ENCODE results near the gene RNASE2. TPM values are rescaled to one million over a fixed set of nuclear protein-coding genes. Genes with fewer than 3 reads are reported as not detected.

RNASE2 gene
- total RNA-seq, 2 donors from 2014 or later, result 6.9 to 7.2 TPM

- no peak for DNase-seq (ENCODE audit: low spot score)
- Histone ChIP-seq H3K4me1 (ENCODE audit: control insufficient read depth in 1 of 2, low read depth in 2 of 2) (peaks cover 0 to 6% of the 10 kb centered on the region in 2 donors), H3K9me3 (no peaks in the 10 kb centered on the region), H3K36me3 (peaks cover 32% of the 10 kb centered on the region), H3K4me3 (no peak overlapping the region), H3K27ac (no peak overlapping the region), H3K27me3 (replicated peaks; ENCODE audit: insufficient read depth) (no peaks in the 10 kb centered on the region)
- no peak for TF ChIP-seq CTCF (IDR thresholded peaks at IDR 0.05)
- no peak for ATAC-seq (ENCODE audit: insufficient number of reproducible peaks, low FRiP score, low read depth)
These were observed 42.3 kb downstream of the RNASE2 start for GRCh38 chr14:20997564-20997963.

- Histone ChIP-seq H3K4me3 (no peak overlapping the region), H3K4me1 (ENCODE audit: control insufficient read depth in 1 of 2, low read depth in 2 of 2) (peaks cover 0 to 6% of the 10 kb centered on the region in 2 donors), H3K27me3 (replicated peaks; ENCODE audit: insufficient read depth) (no peaks in the 10 kb centered on the region), H3K27ac (no peak overlapping the region), H3K36me3 (peaks cover 26% of the 10 kb centered on the region), H3K9me3 (no peaks in the 10 kb centered on the region)
- TF ChIP-seq CTCF (IDR thresholded peaks at IDR 0.05), result no peak
- DNase-seq (ENCODE audit: low spot score) (no peak), ATAC-seq (ENCODE audit: insufficient number of reproducible peaks, low FRiP score, low read depth) (no peak)
These were observed 42.9 kb downstream of the RNASE2 start for GRCh38 chr14:20998139-20998538.

DNA sequence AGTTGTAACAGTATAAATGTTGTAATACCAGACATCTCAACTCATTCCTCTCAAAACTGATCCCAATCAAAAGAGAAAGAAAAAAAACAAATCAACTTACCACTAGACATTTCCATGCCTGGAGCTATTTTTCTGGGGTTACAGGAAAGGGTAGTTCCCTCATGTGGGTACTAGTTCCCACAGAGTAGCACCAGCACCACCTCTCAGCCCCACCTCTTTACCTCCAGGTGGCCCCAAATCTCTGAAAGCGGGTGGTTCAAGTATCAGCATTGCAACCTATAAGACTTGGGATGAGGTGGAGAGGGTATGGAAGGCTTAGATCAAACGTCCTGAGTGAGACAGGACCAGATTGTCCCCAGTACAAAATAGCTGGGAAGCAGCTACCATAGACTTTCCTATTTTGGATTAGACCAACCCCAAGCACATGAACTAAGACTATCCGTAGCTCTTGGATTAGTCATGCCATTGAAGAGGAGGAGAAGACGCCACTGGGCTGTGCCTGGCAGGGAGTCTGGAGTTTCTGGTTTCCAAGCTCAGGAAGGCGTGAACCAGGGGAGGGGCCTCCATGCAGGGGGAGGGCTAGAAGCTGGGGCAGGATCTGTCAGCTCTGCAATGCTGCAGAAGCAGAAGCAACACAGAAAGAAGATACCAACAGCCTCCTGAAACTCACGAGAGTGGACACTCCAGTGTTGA, 43.5 kb downstream of the RNASE2 start, which contains the start of gene SLC39A2:
Gene SLC39A2, plus strand, starts transcription at position 620 of the 693 bp plus-strand sequence. CDS start 154 bp downstream, outside the sequence.
- Histone ChIP-seq H3K4me1 (ENCODE audit: control insufficient read depth in 1 of 2, low read depth in 2 of 2) (peaks cover 0 to 6% of the 10 kb centered on the region in 2 donors), H3K9me3 (no peaks in the 10 kb centered on the region), H3K36me3 (peaks cover 26% of the 10 kb centered on the region), H3K27ac (no peak within 1 kb of the TSS), H3K4me3 (no peak within 1 kb of the TSS), H3K27me3 (replicated peaks; ENCODE audit: insufficient read depth) (no peaks in the 10 kb centered on the region)
- DNase-seq (ENCODE audit: low spot score) (no peak), ATAC-seq (ENCODE audit: insufficient number of reproducible peaks, low FRiP score, low read depth) (no peak)
- no peak for TF ChIP-seq CTCF (IDR thresholded peaks at IDR 0.05)

GRCh38 chr14:20999591-20999990, 44.3 kb downstream of the RNASE2 start:
- H3K27ac ChIP-seq, result no peak overlapping the region
- H3K36me3 ChIP-seq, result peaks cover 21% of the 10 kb centered on the region
- no peak overlapping the region for H3K4me3 ChIP-seq
- no peaks in the 10 kb centered on the region for H3K9me3 ChIP-seq
- H3K27me3 ChIP-seq (replicated peaks; ENCODE audit: insufficient read depth), result no peaks in the 10 kb centered on the region
- H3K4me1 ChIP-seq (ENCODE audit: control insufficient read depth in 1 of 2, low read depth in 2 of 2), result peaks cover 0 to 6% of the 10 kb centered on the region in 2 donors
- no peak for TF ChIP-seq CTCF (IDR thresholded peaks at IDR 0.05)
- DNase-seq (ENCODE audit: low spot score), result no peak
- ATAC-seq (ENCODE audit: insufficient number of reproducible peaks, low FRiP score, low read depth), result no peak

DNA sequence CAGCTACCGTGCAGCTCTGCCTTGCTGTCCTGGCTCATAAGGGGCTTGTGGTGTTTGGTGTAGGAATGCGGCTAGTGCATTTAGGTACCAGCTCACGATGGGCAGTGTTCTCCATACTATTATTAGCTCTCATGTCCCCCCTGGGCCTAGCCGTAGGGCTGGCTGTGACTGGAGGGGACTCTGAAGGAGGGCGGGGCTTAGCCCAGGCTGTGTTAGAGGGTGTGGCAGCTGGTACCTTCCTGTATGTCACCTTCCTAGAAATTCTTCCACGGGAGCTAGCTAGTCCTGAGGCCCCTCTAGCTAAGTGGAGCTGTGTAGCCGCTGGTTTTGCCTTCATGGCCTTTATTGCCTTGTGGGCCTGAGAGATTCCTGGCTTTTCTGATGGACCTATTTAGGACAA, 45.9 kb downstream of the RNASE2 start:
- Histone ChIP-seq H3K9me3 (no peaks in the 10 kb centered on the region), H3K4me3 (no peak overlapping the region), H3K27me3 (replicated peaks; ENCODE audit: insufficient read depth) (no peaks in the 10 kb centered on the region), H3K27ac (no peak overlapping the region), H3K4me1 (ENCODE audit: control insufficient read depth in 1 of 2, low read depth in 2 of 2) (peaks cover 0 to 6% of the 10 kb centered on the region in 2 donors), H3K36me3 (peaks cover 5% of the 10 kb centered on the region)
- TF ChIP-seq CTCF (IDR thresholded peaks at IDR 0.05), result no peak
- DNase-seq (ENCODE audit: low spot score), result no peak
- ATAC-seq (ENCODE audit: insufficient number of reproducible peaks, low FRiP score, low read depth), result no peak

Data from thoracic aorta (tissue), 2 donors.